Stimulated activated CD4-positive, alpha-beta T cell treated with anti-CD3 and anti-CD28 coated beads, Interleukin-12 subunit alpha, Interleukin-12 subunit beta, amount 100 ng/mL, for 48 hours (primary cell): ENCODE data around the gene INSYN2B.

Source experiments
- DNase-seq, 3 donors: peaks; one replicate each; pipeline ENCODE4 v3.0.0-alpha.2; 2020; ENCODE audit warnings: low read depth in 2 of 3, low spot score in 1 of 3

Gene INSYN2B

GRCh38 chr5:169895926-169896325 is 84.4 kb downstream of the INSYN2B start:
- no peak for DNase-seq

GRCh38 chr5:169893571-169893970 is 86.7 kb downstream of the INSYN2B start:
- DNase-seq, result no peak

DNA sequence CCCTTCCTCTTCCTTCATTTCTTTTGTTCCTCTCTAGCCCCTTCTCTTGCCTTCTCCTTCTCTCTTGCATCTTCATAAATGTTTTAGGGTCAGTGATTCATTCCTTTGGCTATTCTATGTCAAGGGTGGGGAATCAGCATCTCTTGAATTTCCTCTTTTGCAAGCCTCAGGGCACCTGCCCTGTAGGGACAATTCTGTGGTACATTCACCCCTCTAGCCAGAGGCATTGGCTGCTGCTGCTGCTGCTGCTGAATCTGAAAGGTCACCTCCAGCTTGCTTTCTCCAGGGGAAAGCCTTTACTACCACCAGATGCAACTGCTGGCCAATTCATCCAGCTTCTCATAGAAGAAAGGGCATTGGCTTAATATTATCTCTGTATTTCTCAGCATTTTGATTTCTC is 87.3 kb downstream of the INSYN2B start:
- no peak for DNase-seq

DNA sequence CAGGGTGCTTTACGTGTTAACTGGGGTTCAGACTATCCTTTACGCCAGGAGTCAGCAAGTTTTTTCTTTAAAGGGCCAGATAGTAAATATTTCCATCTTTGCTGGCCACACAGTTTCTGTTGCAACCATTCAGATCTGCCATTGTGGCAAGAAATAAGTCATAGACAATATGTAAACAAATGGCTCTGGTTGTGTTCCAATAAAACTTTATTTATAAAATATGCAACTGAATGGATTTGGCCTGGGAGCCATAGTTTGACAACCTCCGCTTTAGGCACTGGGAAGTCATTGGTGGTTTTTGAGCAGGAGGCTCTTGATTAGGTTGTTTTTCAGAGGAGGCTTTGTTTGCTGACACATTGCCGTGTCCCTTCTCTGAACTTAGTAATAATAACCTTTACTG is 90.7 kb downstream of the INSYN2B start:
- DNase-seq, result no peak

- no peak for DNase-seq
Observed at GRCh38 chr5:169886677-169887076, 93.6 kb downstream of the INSYN2B start.

DNA sequence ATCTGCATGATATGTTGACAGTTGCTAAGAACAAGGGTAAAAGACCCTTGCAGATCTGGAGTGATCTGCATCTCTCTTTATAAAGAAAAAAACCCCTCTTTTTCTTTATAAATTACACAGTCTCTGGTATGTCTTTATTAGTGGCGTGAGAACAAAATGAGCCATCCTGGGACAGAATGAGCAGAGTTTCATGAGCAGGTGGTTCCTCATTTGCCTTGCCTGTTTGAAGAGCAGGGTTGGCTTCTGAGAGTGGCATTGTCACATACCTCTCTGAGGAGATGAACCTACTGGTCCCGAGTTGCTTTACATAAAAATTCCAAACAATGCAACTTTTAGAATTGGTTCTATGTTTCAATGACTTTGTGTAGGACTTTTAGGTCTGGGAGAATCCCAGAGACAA is 94.3 kb downstream of the INSYN2B start:
- no peak for DNase-seq

DNA sequence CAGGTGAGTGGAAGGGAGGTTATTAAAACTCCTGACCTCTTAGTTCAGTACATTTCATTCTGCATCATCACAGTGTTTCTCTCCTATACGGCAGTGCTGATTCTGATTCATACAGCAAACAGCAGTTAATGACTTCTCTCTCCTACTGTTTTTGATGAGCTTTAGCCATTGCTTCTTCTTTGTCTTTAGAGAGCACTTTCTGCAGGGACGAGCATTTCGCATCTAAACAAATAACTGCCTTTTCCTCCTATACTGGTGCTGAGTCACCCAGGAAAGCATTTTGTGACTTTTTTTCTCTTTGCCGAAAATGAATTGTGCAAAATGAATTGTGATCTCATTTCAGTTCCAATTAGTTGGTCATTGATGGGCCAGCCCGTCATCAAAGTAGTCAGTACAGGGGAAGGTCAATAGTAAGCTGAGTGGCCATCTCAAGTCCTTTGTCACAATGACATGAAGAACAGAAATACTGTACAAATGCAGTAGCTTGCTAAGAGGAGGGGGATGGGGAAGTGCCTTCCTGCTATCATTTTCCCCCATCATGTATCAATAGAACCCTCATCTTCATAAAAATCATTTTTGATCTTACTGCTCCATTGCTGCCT is 98.5 kb downstream of the INSYN2B start:
- no peak for DNase-seq

GRCh38 chr5:169880785-169881184 is 99.5 kb downstream of the INSYN2B start:
- no peak for DNase-seq

- no peak for DNase-seq
Observed at GRCh38 chr5:169880012-169880663, 100.2 kb downstream of the INSYN2B start.

DNA sequence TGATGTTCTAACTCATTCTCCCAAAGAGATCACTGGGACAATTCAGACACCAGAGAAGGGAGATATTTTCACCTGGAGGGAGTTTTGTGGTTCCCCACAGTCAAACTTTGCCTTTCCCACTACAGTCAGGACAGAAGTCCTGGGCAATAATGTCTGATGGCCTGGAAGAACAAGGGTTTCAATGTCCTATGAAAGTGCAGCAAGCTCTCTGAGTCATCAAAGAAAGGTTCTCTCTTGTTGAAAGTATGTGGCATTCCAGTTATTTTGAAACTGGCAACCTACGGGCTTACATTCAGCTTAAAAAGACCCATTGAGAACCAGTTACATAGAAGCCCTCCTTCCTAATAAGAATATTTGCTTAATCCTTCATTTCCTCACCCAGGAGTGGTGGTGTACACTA is 103.9 kb downstream of the INSYN2B start:
- DNase-seq, result no peak

DNA sequence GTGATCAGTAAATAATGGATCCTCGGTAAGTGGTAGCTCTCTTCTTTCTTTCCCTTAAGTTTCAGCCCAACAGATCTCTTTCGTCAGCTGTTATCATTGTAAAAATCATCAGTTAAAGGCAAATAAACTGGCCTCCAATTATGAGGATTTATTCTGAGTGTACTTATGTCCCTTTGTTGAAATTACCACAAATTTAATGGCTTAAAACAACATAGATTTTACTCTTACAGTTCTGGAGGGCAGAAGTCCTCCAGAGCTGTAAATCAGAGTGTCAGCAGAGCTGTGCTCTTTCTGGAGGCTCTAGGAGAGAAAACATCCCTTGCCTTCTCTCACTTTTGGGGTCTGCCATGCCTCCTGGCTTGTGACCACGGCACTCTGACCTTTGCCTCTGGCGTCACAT is 104.6 kb downstream of the INSYN2B start:
- DNase-seq, result no peak

DNA sequence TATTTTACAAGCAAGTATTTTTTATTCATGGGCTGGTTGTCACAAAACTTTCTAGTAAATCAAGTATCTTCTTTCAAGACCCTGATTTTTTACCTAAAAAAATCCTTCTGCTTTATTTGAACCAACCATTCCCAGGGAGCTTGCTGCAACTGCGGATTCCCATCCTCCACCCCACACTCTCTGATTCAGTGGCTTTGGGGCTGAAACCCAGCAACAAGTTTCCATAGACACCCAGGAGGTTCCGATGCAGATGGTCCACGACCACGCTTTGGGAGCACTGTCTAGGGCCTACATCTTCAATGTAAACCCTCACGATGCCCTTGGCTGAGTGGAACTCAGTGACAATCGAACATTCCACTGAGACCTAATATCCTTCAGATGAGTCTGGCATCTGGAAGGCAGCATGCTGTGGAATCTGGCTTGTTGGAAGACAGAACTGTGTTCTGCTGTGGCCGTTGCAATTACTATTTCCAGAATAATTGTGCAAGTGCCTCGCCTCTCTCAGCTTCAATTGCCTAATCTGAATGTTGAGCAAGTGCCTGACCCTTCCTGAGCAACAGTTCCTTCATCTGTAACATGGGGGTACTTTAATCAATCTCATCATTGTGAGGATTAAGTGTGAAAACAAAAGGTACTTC is 105.1 kb downstream of the INSYN2B start:
- no peak for DNase-seq

DNA sequence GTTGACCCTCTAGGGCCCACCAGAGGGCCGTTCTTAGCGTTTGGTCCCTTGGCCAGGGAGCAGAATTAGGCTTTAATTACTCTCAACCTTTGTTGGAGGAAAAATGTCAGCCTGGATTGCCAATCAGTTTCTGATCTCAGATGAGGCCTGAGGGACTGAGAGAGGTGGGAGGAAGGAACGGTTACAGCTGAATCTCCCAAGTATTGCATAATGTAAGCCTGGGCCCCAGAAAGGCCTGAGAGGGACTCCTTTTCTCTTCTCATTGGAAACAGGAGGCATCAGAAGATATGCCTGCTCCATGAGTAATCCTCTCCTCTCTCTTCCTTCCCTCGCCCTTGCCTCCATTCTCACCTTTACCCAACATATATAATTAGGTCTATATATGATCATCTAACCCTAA is 105.7 kb downstream of the INSYN2B start:
- no peak for DNase-seq

DNA sequence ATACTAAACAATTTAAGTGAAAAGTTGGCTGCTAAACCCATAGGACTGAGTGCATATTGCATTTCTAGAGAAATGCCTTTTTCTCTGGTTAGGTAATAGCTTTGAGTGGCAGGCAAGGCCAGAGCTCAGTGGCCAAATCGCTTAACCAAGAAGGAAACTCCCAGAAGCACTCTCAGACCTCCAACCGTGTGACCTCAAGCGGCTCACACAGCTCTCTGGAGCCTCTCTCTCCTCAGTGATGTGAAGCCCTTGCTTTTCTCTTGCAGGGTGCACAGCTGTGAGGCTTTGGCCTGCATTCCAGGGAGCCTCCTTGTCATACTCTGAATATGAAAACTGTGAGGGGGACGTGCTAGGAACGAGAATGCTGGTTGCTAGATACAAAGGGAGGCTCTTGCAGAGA is 106.7 kb downstream of the INSYN2B start:
- DNase-seq, result no peak

- DNase-seq, result no peak
Observed at GRCh38 chr5:169871826-169872490, 108.3 kb downstream of the INSYN2B start.

- no peak for DNase-seq
Observed at GRCh38 chr5:169870211-169870610, 110.1 kb downstream of the INSYN2B start.

- DNase-seq, result no peak
Observed at GRCh38 chr5:169869066-169869465, 111.2 kb downstream of the INSYN2B start.

- DNase-seq, result no peak
Observed at GRCh38 chr5:169867347-169867746, 112.9 kb downstream of the INSYN2B start.

- DNase-seq, result no peak
Observed at GRCh38 chr5:169864483-169864882, 115.8 kb downstream of the INSYN2B start.

DNA sequence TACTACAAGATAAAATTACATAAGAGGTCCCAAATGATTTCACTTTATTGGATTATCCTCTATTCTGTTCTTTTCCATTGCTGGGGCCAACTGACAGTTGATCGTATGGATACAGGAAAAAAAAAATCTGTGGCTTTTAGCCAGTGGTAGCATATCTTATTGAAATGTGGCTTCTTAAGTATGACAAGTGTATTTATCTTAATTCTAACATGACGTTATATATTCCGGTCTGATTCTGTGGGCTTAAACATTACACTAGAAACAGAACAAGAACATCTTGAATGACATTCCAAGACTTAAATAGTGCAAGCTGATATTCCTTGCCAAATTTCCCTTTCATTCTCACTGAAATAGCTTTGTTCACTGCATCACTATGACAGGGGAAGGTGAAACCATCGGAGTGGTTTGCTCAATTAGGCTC is 117.9 kb downstream of the INSYN2B start:
- DNase-seq, result no peak

DNA sequence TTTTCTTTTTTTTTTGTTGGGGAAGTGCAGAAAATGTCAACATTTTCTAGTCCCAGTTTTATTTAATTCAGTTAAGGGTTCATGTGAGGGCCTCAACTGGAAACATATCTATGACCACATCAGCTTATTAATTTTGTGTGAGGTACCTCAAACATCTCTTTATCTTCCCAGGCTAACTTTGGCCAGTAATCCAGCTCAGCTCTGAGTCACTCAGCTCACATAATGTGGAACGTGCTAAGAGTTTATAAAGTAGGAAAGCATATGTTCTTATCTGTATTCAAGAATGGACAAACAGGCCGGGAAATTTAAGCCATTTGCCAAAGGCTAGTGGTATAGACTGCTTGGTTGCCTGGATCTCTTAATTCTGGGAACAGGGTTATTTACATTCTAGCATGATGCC is 118.4 kb downstream of the INSYN2B start:
- DNase-seq, result no peak

GRCh38 chr5:169861433-169861832 is 118.9 kb downstream of the INSYN2B start:
- DNase-seq, result no peak
